Measurements from ENCODE around the gene RNF223.

- TF ChIP-seq CTCF (IDR thresholded peaks at IDR 0.05) (no peak), POLR2AphosphoS5 (IDR thresholded peaks at IDR 0.05) (no peak), POLR2A (IDR thresholded peaks at IDR 0.05) (no peak), EP300 (IDR thresholded peaks at IDR 0.05) (no peak)
These were observed 48.9 kb upstream of the RNF223 start for GRCh38 chr1:1122981-1123480.
